HL-60/S4 treated with retinoic acid at 250 ng/mL for 4 days and 3 days (cell line): ENCODE data around the gene CDC25A.

Experiments used
- in situ Hi-C: fragments of 300-500 bp; cut with MboI; formaldehyde crosslinking; loops from 2 replicates; pipeline ENCODE4 v1.7.0; 2022; ENCODE audit warnings: low sequenced_read_pairs

The CDC25A gene

GRCh38 chr3:48196611-48197010, 8.4 kb upstream of the CDC25A start:
- in situ Hi-C loops: no loop called here

- in situ Hi-C loops: no loop called here
These were observed 6.3 kb upstream of the CDC25A start for GRCh38 chr3:48194446-48195071.

- in situ Hi-C loops: no loop called here
These were observed 2.7 kb upstream of the CDC25A start for GRCh38 chr3:48190911-48191310.

GRCh38 chr3:48189321-48189720, 1.1 kb upstream of the CDC25A start:
- in situ Hi-C loops: no loop called here

GRCh38 chr3:48187579-48188265, 495 bp downstream of the CDC25A start:
- in situ Hi-C loops: no loop called here

- in situ Hi-C loops: no loop called here
These were observed 977 bp downstream of the CDC25A start for GRCh38 chr3:48187301-48187578.

GRCh38 chr3:48186631-48187300, 1.5 kb downstream of the CDC25A start:
- in situ Hi-C loops: no loop called here

GRCh38 chr3:48185129-48185528, 3.1 kb downstream of the CDC25A start:
- in situ Hi-C loops: no loop called here

GRCh38 chr3:48184299-48184698, 3.9 kb downstream of the CDC25A start:
- in situ Hi-C loops: no loop called here

GRCh38 chr3:48180531-48181253, 7.5 kb downstream of the CDC25A start:
- in situ Hi-C loops: no loop called here

- in situ Hi-C loops: no loop called here
These were observed 8.2 kb downstream of the CDC25A start for GRCh38 chr3:48180021-48180420.

GRCh38 chr3:48178072-48178471, 10.1 kb downstream of the CDC25A start:
- in situ Hi-C loops: no loop called here

- in situ Hi-C loops: loop anchor here (25.0 kb wide), 1 partner anchor 321 kb away; no protein-coding TSS in a partner anchor
These were observed 30.3 kb downstream of the CDC25A start for GRCh38 chr3:48157950-48158376.

- in situ Hi-C loops: loop anchor here (25.0 kb wide), 1 partner anchor 320 kb away; no protein-coding TSS in a partner anchor
These were observed 30.9 kb downstream of the CDC25A start for GRCh38 chr3:48157202-48157840.

GRCh38 chr3:48156163-48156562, 32.1 kb downstream of the CDC25A start:
- in situ Hi-C loops: loop anchor here (25.0 kb wide), 1 partner anchor 319 kb away; no protein-coding TSS in a partner anchor

GRCh38 chr3:48155122-48155521, 33.1 kb downstream of the CDC25A start:
- in situ Hi-C loops: loop anchor here (25.0 kb wide), 1 partner anchor 318 kb away; no protein-coding TSS in a partner anchor

- in situ Hi-C loops: loop anchor here (25.0 kb wide), 1 partner anchor 315 kb away; no protein-coding TSS in a partner anchor
These were observed 36.3 kb downstream of the CDC25A start for GRCh38 chr3:48151807-48152427.

GRCh38 chr3:48151058-48151806, 37.0 kb downstream of the CDC25A start:
- in situ Hi-C loops: loop anchor here (25.0 kb wide), 1 partner anchor 314 kb away; no protein-coding TSS in a partner anchor

- in situ Hi-C loops: no loop called here
These were observed 44.2 kb downstream of the CDC25A start for GRCh38 chr3:48143992-48144391.

- in situ Hi-C loops: no loop called here
These were observed 44.6 kb downstream of the CDC25A start for GRCh38 chr3:48143567-48143966.
